GM21526 (cell line): ENCODE data around the gene CCDC112.

Source experiments
- ATAC-seq: cut with Tn5 transposase; IDR thresholded peaks from one replicate; pipeline ENCODE4 v1.9.1; 2021; ENCODE audit warnings: moderate library complexity; ENCODE audit not compliant: unreplicated experiment, low FRiP score

CCDC112 gene

DNA sequence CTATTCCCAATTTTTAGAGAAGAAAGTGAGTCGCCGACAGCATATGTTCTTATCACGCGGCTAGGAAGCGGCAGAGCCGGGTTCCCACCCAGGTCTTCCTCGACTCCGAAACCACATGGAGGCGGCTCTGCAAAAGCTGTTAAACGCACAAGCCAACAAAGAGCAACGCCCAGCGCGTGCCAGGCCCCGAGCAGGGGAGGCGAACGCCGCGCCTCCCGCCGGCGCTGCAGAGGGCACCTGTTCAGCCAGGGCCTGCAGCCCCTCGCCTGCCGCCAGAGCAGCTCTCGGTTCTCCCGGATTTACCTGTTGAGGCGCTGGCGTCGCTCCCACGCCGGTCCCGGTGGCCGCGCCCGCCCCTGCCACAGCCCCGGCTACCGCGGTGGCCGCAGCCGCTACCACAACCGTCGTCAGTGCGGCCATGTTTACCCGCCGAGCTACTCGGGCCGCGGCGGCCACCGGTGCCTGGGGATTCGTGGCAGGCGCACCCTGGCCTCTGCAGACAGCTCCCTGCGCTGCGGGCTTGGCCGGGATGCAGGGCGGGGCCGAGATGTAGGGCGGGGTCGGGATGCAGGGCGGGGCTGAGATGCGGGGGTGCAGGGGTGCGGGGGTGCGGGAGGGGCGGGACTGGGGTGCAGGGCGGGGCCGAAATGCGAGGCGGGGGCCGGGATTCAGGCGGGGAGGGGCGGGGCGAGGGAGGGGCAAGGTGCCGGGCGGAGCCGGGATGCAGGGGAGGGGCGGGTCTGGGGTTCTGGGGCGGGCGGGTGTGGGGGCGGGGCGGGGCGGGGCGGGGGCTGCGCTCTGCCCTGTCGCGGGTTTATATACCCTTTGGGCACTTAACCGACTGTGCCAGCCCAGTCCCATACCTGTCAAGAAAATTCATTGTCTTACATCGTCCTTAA lies at the start of gene CCDC112:
CCDC112 (minus strand) TSS at position 531 of the 899 bp plus-strand sequence; CDS start at position 420, 111 bp downstream.
- ATAC-seq = peak; percentile 89

GRCh38 chr5:115345344-115345743 lies 48.9 kb upstream of the CCDC112 start:
- no peak for ATAC-seq

- no peak for ATAC-seq
Measured at GRCh38 chr5:115343855-115344254, 47.4 kb upstream of the CCDC112 start.

DNA sequence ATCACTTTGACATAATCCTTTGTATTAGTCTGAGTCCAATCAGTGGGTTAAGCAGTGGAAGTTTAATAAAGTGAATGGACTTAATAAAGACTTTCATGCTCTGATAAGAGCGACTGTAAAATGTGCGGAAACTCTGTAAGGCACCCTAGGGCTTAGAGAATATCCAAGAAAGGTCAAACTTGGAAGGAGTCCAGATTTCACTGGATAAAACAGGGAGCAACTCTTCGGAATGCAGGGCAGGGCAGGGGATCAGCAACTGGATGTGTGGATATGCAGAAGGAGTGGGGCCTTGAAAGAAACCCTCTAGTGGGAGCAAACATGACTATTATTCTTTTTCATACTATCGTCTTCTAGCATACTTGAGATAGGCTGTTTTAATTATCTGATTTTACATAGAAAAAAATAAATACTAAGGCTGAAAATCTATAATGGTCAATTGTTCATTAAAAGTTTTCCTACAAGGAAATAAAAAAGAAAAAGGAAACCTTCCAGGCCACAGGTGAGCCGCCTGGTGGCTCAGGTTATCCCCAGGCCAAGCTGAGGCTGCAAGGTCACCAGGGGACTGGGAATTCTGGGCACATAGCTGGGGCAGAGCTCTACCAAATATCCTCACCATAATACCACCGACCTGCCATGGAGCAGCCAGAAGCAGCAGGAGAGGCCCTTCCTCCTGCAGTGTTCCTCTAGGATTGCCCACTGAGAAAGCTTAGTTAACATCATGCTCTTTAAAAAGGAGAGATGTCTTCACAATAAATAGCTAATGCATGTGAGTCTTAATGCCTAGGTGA lies 46.3 kb upstream of the CCDC112 start:
- no peak for ATAC-seq

GRCh38 chr5:115341745-115342144 lies 45.3 kb upstream of the CCDC112 start:
- no peak for ATAC-seq

DNA sequence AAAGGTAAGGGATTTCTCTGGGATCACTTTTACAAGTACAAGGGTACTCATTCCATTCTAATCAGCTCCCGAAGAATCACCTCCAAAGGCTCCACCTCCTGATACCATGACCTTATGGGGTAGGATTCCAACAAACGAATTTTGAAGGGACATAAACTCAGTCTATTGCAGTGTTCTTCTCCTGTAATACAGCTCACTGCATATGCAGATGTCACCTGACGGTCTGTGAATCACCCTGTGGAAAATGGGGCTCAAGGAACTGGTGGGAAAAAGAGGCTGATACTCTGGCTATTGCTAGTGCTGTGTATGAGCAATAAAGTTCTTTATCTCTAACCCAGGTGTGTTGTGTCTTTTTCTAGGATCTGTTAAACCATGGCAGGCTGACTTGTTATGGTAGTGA lies 42.4 kb upstream of the CCDC112 start:
- no peak for ATAC-seq

DNA sequence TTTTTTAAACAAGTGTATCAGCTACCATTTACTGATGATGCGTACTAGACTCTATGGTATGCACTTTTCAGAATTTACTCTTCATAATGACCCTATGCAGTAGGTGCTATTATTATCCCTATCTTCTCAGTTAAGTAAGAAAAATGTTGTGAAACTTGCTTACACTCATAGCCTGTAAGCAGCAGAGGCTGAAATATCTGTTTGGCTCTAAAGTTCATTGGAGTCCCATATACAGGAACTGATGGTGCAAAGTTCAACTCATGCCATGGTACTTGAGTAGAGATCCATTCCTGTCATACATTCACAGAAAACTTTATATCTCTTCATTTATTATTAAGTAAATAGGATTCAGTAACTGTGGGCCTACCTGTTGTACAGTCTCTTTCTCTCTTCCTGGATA lies 41.4 kb upstream of the CCDC112 start:
- no peak for ATAC-seq

DNA sequence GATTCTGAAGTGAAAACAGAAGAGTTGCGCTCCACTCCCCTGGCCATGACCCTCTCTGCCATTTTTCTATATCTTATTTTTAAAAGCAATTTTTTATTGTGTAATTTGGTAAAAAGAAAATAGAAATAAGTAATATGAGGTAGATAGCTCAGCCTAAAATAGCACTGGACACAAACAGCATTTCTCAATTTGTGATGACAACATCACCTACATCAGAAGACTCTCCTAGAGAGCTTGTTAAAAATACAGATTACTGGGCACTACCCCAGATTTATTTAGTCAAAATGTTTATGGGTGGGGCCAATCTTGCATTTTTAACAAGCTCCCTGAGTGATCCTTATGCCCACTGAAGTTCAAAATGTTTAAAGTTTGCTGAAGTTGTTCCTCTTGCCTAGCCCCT lies 40.5 kb upstream of the CCDC112 start:
- ATAC-seq = no peak

GRCh38 chr5:115336201-115336720 lies 39.8 kb upstream of the CCDC112 start:
- no peak for ATAC-seq

- ATAC-seq = no peak
Measured at GRCh38 chr5:115335301-115335700, 38.8 kb upstream of the CCDC112 start.

GRCh38 chr5:115333164-115333563 lies 36.7 kb upstream of the CCDC112 start:
- no peak for ATAC-seq

- ATAC-seq = no peak
Measured at GRCh38 chr5:115330830-115331229, 34.4 kb upstream of the CCDC112 start.

GRCh38 chr5:115329475-115329874 lies 33.0 kb upstream of the CCDC112 start:
- ATAC-seq = no peak

DNA sequence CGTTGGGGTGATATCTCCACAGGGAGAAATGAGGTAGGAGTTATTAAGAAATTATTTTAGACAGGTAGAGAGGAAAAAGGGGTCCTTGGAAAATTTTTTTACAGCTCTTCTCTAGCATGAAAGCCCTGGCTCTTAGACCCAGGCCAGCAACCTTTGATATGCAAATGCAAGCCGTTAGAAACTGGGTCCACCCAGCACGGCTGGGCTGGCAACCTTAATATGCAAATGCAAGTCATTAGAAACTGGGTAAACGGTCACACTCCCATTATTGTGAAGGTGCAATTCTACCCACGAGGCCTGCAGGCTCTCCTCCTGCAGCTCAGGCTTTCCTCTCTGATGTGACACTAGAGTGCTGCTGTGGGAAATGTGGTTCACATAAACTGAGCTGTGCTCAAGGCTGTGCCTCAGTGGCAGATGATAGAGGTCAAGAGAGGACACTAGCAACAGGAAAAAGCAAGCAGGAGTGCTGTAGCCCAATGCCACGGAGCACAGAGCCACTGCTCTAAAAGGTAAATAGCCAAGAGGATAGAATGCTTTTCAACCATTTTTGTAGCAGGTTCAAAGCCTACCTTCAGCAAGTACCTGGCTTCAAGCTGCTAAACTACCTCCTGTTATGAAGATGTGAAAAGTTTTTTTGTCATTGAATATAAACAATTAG lies 32.3 kb upstream of the CCDC112 start:
- ATAC-seq = peak; percentile 66

GRCh38 chr5:115325296-115325959 lies 29.0 kb upstream of the CCDC112 start:
- ATAC-seq = no peak

DNA sequence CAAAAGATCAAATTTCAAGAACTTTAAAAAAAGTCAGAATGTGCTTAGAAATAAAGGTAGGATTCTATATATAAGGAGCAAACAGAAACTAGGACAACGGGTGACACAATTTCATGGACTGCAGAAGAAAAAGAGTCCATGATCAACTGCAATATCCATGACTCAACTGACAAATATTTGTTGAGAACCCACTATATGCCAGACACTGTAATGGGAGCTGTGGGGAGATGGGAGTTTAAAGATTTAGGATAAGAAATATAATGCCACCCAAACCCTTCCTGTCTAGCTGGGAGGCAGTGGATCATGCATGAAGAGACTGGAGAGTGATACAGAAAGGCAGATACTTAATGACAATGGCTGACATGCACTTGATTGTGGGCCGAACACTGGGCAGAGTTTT lies 27.6 kb upstream of the CCDC112 start:
- ATAC-seq = no peak

- no peak for ATAC-seq
Measured at GRCh38 chr5:115322729-115323128, 26.3 kb upstream of the CCDC112 start.

DNA sequence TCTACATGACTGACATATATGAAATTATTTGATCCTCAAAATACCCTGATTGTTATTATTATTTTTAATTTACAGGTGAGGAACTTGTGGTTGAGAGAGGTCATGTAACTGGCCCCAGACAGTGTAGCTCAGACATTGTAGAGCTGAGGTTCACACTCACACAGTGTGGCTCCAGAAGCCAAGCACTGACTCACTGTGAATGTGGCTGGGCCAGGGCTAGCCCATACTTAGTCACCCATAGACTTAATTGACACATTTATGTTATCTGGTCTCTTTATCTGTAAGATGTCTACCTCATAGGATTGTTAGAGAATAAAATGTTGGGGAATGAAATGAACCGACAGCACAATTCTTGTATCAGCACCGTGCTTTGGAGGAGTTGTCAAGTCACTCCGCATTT lies 24.9 kb upstream of the CCDC112 start:
- no peak for ATAC-seq

DNA sequence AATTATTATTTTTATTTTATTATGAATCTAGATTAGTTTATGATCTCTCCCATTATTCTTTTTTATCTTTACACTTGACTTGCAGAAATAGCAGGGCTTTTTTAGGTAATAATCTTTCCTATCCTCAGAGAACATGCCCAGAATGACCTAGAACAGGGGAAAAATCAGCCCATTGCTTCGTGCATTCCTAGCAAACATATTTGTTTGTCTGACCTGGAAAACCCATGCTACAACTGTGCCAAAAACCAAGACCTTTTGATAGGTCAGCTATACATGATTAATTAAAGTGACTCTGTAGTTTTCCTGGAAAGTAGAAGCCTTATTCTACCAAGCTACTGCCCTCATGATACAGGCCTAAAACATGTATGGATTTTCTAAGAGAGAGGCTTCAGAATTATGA lies 24.1 kb upstream of the CCDC112 start:
- ATAC-seq = no peak

- no peak for ATAC-seq
Measured at GRCh38 chr5:115320006-115320405, 23.6 kb upstream of the CCDC112 start.
